Lower lobe of right lung (tissue), 2 donors: ENCODE data around the gene HOXC11. TPM values are rescaled to one million over a fixed set of nuclear protein-coding genes. Genes with fewer than 3 reads are reported as not detected.
A peak's percentile ranks its signal among the peaks of the same experiment; 100 is the strongest.

Experiments
- ATAC-seq, 2 donors: fragments of 200-7000 bp; cut with Tn5 transposase; one replicate each; pipeline ENCODE4 v1.9.1; 2020 to 2022; ENCODE audit warnings: mild to moderate bottlenecking in 2 of 2, moderate library complexity in 2 of 2
- DNase-seq: peaks from one replicate; pipeline ENCODE4 v3.0.0-alpha.2; 2020
- H3K27ac ChIP-seq: fragments of 200-600 bp; one replicate; pipeline ENCODE4 v1.8.0; 2022
- H3K27me3 ChIP-seq: fragments of 200-600 bp; one replicate; pipeline ENCODE4 v1.8.0; 2022; ENCODE audit warnings: low read depth
- H3K36me3 ChIP-seq: fragments of 200-600 bp; one replicate; pipeline ENCODE4 v1.8.0; 2022; ENCODE audit warnings: mild to moderate bottlenecking
- H3K4me1 ChIP-seq: fragments of 200-600 bp; one replicate; pipeline ENCODE4 v1.8.0; 2022
- H3K4me3 ChIP-seq: fragments of 200-600 bp; one replicate; pipeline ENCODE4 v1.8.0; 2022; ENCODE audit warnings: mild to moderate bottlenecking
- H3K9me3 ChIP-seq: fragments of 200-600 bp; one replicate; pipeline ENCODE4 v1.8.0; 2022
- intact Hi-C: fragments of 100-400 bp; cut with DNase I; formaldehyde crosslinking; loops from one replicate; pipeline ENCODE4 v1.11.0; 2022
- total RNA-seq: library from RNA; stranded (reverse); fragmentation: NEBNext Ultra II Directional; extraction: Animal tissue kit (Norgen Biotek cat#: 25700); gene quantifications from one replicate; pipeline ENCODE4 v1.2.1, GENCODE V29; 2021
- TF ChIP-seq, protein P1 (sequence below): fragments of 200-600 bp; IDR thresholded peaks from one replicate; pipeline ENCODE4 v1.8.0; 2022; ENCODE audit warnings: antibody characterized with exemption, mild to moderate bottlenecking
- donor health status: DM: no; HTN: yes; CAD: no; lungs with severe emphysema.

The HOXC11 gene
- total RNA-seq, 1 donor from 2014 or later = not detected

DNA sequence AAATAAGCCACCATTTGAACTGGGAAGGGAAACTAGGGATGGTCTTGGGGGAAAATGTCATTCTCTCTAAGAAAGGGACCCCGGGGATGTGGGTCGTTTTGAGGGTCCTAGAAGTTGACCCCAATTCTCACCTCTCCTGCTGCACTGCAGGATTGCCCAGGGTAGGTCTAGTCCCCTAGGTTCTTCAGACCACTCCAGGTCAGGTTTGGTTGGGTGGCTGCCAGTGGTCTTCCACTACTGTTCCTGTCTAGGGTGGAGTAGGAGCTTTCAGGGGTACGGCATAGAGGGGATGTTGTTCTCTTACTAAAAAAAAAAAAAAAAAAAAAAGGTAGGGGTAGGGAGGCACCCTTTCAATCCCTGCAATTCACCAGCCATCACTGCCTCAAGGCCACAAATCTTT, 43.1 kb downstream of the HOXC11 start:
- H3K4me1 ChIP-seq = peaks cover 25% of the 10 kb centered on the region
- TF ChIP-seq, protein P1, sequence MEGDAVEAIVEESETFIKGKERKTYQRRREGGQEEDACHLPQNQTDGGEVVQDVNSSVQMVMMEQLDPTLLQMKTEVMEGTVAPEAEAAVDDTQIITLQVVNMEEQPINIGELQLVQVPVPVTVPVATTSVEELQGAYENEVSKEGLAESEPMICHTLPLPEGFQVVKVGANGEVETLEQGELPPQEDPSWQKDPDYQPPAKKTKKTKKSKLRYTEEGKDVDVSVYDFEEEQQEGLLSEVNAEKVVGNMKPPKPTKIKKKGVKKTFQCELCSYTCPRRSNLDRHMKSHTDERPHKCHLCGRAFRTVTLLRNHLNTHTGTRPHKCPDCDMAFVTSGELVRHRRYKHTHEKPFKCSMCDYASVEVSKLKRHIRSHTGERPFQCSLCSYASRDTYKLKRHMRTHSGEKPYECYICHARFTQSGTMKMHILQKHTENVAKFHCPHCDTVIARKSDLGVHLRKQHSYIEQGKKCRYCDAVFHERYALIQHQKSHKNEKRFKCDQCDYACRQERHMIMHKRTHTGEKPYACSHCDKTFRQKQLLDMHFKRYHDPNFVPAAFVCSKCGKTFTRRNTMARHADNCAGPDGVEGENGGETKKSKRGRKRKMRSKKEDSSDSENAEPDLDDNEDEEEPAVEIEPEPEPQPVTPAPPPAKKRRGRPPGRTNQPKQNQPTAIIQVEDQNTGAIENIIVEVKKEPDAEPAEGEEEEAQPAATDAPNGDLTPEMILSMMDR = no peak
- H3K27ac ChIP-seq = no peak overlapping the region
- no peak overlapping the region for H3K4me3 ChIP-seq
- H3K27me3 ChIP-seq = peaks cover 99% of the 10 kb centered on the region
- H3K9me3 ChIP-seq = no peaks in the 10 kb centered on the region
- DNase-seq (no peak), ATAC-seq (no peak)
- intact Hi-C loops = no loop called here
- no peaks in the 10 kb centered on the region for H3K36me3 ChIP-seq

DNA sequence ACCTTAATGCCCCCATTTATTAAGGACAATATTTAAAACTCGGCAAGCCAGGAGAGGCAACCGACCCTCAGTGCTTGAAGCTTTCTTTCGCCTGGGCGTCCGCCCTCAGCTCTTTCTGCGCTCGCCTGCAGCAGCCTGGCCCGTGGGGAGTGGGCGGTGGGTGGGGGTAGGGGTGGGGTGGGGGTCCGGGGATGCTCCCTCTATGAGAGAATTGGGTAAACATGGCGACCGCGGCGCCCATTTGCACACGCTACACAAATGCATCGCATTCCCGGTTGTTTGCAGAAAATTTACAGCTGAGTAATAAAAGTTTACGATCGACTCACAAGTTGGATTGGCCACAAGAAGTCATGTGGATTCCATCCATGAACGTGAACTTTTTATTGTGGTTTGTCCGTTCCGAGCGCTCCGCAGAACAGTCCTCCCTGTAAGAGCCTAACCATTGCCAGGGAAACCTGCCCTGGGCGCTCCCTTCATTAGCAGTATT, 43.6 kb downstream of the HOXC11 start:
- intact Hi-C loops = no loop called here
- Histone ChIP-seq H3K36me3 (no peaks in the 10 kb centered on the region), H3K4me1 (peaks cover 25% of the 10 kb centered on the region), H3K4me3 (no peak overlapping the region), H3K27me3 (peaks cover 99% of the 10 kb centered on the region), H3K27ac (no peak overlapping the region), H3K9me3 (no peaks in the 10 kb centered on the region)
- TF ChIP-seq, protein P1 = no peak
- DNase-seq (no peak), ATAC-seq (no peak)

DNA sequence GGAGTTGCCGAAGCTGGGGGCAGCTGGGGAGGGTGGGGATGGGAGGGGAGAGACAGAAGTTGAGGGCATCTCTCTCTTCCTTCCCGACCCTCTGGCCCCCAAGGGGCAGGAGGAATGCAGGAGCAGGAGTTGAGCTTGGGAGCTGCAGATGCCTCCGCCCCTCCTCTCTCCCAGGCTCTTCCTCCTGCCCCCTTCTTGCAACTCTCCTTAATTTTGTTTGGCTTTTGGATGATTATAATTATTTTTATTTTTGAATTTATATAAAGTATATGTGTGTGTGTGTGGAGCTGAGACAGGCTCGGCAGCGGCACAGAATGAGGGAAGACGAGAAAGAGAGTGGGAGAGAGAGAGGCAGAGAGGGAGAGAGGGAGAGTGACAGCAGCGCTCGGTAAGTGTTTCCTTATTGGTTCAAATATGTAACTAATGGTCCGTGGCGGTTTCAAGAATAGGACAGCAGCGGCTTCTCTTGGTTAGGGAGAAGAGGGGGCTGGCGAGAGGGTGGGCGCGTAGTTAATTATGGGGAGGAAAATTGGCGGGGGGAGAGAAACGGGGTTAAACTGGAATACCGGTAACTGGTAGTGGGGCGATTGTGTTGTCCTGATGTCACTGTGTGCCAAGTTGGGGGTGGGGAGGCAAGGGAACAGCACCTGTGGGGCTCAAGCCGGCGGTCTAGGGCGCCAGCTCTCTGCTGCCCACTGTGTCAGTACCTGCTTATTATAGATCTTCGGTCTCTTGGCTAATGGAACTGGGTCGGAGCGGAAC, 44.3 kb downstream of the HOXC11 start:
- TF ChIP-seq, protein P1 = no peak
- H3K27ac ChIP-seq = no peak overlapping the region
- intact Hi-C loops = no loop called here
- no peaks in the 10 kb centered on the region for H3K9me3 ChIP-seq
- ATAC-seq (peak; percentile 14 to 33), DNase-seq (no peak)
- H3K4me3 ChIP-seq = peak overlapping the region; percentile 46
- H3K4me1 ChIP-seq = peaks cover 25% of the 10 kb centered on the region
- H3K36me3 ChIP-seq = no peaks in the 10 kb centered on the region
- H3K27me3 ChIP-seq = peaks cover 99% of the 10 kb centered on the region

DNA sequence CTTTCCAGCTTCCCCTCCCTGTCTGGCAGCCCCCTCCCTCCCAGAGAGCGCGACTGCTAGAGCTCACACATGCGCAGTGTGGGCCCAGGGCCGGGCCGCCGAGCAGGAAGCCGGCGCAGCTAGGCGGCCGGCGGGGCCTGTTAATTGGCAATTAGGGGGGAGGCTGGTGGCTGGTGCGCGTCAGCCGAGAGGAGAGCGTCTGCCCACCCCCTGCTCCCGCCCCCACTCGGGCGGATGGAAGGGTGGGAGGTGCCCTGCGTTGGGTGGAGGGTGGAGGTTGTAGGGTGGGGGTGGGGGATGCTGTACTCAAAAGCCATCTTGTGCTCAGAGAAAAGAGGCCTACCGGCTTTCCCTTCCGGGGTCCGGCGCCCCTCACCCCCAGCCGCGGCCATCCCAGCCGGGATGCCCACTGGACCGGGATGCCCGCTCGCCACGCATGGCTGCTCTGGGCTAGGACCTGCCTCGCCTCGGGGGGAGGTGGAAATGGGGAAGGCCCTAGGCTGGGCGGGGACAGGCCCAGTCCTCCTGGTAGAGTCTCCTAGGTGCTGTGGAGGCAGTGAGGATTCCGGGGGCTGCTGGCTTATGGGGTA, 45.0 kb downstream of the HOXC11 start:
- peak overlapping the region; percentile 46 for H3K4me3 ChIP-seq
- no peaks in the 10 kb centered on the region for H3K9me3 ChIP-seq
- peaks cover 25% of the 10 kb centered on the region for H3K4me1 ChIP-seq
- H3K36me3 ChIP-seq = no peaks in the 10 kb centered on the region
- H3K27me3 ChIP-seq = peaks cover 99% of the 10 kb centered on the region
- peak; percentile 68 for DNase-seq
- intact Hi-C loops = no loop called here
- TF ChIP-seq, protein P1 = no peak
- ATAC-seq = peak; percentile 86 to 88
- no peak overlapping the region for H3K27ac ChIP-seq

DNA sequence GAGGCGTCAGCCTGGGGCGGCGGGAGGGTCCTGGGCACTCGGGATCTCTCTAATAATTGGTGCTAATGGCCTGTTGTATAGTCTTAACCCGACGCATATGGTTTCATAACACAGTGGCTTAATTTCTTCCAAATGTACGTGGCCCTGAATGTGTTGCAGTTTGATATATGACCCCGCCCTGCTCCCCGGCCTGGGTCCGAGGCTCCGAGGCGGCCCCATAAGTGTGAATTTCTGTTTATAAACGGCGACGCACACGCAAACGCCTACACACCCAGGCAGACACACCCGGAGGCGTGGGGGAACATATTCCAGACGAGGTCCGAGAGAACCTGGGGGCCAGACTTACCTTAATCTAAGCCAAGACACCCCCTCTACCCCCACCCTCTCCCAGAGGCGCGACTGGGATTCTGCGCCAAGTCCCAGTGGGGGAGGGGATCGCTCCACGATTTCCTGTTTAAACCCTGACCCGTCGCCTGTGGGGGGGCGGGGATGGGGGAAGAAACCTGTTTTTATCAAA, 45.6 kb downstream of the HOXC11 start:
- TF ChIP-seq, protein P1 = no peak
- no peaks in the 10 kb centered on the region for H3K36me3 ChIP-seq
- no peak for DNase-seq
- peaks cover 25% of the 10 kb centered on the region for H3K4me1 ChIP-seq
- no peak overlapping the region for H3K27ac ChIP-seq
- no peaks in the 10 kb centered on the region for H3K9me3 ChIP-seq
- peaks cover 99% of the 10 kb centered on the region for H3K27me3 ChIP-seq
- ATAC-seq = no peak
- intact Hi-C loops = no loop called here
- H3K4me3 ChIP-seq = peak overlapping the region; percentile 46
